Stimulated activated CD8-positive, alpha-beta memory T cell treated with anti-CD3 and anti-CD28 coated beads, Interleukin-15, amount 100 ng/mL, for 1 hour (primary cell): ENCODE measurements around the gene ANKRD35.
A peak's percentile ranks its signal among the peaks of the same experiment; 100 is the strongest.

Experiments
- DNase-seq: peaks from one replicate; pipeline ENCODE4 v3.0.0-alpha.2; 2020; ENCODE audit warnings: low read depth

Gene ANKRD35

DNA sequence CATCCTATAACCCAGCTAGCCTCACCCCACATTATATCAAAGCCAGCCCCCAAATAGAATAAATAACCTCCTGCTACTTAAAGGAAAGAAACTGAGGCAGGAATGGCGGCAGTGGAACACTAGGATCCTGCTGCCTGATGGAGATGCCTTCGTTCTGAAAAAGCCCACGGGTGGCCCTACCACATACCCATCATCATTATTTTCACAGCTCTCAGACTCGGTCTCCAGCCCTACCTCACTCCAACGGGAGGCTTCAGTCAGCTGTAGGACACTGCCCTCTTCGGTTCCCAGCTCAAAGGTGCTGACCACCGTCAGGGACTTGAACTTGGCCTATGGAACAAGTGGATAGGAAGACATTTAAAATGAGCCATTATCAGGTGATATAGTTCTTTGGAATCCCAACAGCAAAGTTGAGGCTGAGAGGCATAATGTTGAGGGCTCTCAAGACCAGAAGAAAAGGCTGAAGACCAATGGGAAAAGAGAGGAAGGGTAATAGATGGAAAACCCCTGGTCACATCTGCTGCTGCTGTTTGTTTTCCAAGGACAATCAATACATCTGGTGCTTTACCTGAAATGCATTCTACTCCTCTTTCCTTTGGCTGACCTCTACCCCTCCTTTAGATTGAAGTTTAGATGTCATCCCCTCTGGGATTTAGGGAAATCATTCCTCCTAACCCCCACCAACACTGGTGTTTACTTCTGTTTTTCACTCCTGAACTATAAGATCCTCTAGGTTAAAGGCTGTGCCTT, 7.8 kb upstream of the ANKRD35 start:
- DNase-seq = no peak

DNA sequence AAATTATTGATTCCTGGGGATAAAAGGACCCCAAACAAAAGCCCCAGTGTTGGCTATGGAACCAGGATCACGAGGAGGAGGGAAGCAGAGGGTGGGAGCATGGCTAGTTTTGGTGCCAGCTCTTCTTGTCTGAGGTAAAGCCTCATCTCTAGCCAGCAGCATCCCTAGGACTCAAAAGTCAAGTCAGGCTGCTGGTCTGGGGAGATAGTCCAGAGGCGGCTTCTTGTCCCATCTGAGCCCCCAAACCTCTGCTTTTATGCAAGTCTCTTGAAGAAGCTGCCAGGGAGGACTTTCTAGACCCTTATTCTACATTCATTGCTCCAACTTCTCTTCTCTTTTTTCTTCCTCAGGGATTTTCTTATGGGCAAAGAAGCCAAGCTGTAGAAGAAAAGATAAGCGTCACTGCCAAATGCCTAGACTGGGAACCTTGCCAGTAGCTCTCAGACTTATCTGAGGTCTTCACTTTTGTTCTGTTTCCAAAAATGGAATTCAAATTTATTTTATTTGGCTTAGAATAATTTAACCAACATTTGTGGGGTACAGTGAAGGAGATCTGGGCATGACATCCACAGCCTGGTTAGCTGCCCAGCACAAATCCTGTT, 6.9 kb upstream of the ANKRD35 start:
- no peak for DNase-seq

GRCh38 chr1:145891587-145892485, 6.2 kb upstream of the ANKRD35 start:
- peak; percentile 15 for DNase-seq

- DNase-seq = no peak
Observed at GRCh38 chr1:145891143-145891542, 5.5 kb upstream of the ANKRD35 start.

GRCh38 chr1:145889722-145890121, 4.1 kb upstream of the ANKRD35 start:
- DNase-seq = no peak

- DNase-seq = no peak
Observed at GRCh38 chr1:145887631-145888030, 2.0 kb upstream of the ANKRD35 start.

DNA sequence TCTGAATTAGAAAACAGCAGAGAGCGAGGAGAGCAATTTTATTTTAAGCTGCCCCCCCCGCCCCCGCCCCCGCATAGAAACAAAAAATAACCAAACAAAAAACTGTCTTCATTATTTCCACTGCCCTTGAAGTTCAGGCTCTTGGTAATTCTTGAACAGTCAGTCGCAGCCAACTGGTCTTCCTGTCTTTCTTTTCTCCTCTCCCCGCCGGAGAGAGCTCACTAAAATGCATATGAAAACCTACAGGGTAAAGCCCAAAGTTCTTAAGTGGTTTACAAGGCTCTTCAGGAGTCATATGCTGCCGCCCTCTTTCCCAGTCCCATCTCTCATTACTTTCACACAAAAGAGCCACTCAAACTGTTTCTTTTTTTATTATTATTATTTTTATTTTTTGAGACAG, 1.1 kb upstream of the ANKRD35 start:
- DNase-seq = no peak

DNA sequence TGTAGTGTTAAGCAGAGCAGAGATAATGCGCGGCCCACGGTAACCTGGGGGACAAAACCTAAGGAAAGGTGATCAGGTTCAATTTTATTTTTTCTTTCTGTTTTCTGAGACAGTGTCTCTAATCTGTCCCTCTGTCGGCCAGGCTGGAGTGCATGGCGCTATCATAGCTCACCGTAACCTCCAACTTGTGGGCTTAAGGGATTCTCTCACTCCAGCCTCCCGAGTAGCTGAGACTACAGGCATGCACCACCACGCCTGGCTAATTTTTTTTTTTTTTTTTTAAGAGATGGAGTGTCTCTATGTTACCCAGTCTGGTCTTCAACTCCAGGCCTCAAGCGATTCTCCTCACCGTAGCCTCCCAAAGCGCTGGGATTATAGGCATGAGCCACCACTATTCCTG, 724 bp upstream of the ANKRD35 start:
- no peak for DNase-seq

- no peak for DNase-seq
Observed at GRCh38 chr1:145884675-145885074, 991 bp downstream of the ANKRD35 start.

DNA sequence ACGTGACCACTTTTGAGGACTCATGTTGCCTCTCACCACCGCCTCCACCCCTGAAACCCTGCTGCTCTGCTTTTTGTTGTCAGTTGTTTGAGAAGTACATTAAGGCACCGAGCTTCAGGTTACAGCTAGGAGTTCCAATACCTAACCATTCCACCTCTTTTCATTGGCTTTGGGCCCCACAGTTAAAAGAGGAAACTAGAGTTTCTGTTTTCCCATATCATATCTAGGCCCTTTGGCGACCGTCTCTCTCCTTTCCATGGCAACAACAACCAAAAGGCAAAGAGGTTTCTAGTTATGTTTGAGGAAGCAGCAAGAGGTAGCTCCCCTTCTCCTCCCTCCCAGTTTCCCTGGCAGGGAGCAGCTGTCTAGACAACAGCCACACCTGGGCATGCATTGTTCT, 5.9 kb downstream of the ANKRD35 start:
- no peak for DNase-seq

DNA sequence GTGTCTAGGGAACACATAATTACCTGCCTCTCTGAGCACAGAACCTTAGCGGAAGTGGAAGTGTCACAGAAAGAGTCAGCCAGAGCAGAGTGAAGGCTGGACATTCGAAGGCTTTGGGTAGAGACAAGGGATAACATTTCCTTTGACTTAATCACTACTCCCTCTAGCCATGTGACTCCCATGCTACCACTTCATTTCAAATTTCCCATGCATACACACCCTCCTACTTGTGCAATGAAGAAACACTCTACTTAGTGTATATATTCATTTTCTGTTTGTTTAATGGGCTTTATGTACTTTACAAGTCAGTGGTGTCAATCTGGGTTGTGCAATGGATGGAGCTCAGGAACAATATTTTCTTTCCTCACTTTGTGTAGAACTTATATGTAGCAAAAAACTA, 6.9 kb downstream of the ANKRD35 start:
- no peak for DNase-seq

- DNase-seq = no peak
Observed at GRCh38 chr1:145877923-145878486, 7.7 kb downstream of the ANKRD35 start.

DNA sequence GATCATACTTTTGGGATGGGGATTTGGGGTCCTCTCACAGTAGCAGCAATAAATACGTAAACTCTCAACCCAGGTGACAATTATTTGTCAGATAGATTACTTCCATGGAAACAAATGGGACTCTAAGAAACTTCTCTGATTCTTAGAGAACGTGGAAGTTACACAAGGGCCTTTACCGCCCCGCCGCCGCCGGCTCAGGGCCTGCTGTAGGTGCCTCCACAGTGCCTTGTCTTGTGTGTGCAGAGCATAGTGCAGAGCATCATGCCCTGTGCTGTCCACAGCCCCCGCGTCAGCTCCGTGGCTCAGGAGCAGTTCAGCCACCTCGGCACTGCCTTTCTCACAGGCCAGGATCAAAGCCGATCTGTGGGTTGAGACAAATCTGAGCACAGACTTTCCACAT, 11.0 kb downstream of the ANKRD35 start:
- no peak for DNase-seq

DNA sequence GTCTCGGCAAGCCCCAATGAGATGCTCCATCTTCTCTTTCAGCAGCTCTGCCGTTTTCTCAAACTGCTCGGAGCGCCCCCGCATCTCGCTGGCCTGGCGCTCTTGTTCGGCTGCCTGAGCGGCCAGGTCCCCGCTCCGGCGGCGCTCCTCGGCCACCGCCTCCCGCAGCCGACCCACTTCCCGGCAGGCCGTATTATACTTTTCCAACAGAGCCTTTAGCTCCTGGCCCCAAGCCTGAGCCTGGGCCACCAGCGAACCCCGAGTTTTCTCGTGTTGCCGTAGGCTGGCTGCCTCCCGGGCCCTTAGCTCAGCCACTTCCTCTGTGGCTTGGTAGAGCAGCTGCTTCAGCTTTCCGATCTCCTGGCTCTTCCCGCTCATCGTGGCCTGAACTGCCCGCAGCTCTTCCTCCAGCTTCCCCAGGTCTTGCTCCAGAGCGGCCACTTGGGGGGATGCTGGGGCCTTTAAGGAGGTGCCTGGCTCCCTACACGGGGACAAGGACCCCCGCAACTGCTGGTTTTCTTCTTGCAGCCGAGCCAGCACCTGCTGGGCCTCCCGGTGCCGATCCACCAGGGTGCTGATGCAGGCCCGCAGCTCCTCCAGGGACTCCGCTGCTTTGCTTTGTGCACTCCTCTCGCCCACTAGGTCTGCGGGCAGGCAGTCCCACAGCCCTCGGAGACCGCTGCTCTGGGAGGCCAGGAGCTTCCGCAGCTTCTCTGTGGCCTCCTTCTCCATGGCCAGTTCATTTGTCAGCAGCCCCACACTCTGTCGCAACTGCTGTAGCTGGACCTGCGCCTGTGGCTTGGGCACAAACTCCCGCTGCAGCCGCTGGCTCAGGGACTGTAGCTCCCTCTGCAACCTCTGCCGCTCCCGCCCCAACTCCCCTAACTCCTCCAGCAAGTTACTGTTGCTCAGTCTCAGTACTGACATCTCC, 13.4 kb downstream of the ANKRD35 start:
- no peak for DNase-seq

DNA sequence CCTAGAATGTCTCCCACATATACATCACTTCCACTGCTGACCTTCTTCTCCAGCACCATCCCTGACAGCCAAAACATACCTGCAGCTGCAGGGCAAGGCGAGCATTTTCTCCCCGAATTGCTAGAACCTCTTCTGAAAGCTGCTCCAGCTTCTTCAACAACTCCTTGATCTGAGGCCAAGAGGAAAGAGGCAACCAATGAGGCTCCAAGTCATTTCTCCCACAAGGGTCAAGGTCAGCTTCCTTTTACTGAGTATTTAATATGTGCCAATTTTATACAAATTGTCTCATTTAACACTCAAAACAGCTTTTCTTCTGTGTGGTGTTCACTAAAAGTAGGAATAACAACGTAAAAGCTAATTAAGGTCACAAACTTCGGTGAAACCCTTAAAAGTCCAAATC, 17.4 kb downstream of the ANKRD35 start:
- DNase-seq = no peak

GRCh38 chr1:145863282-145864018, 22.2 kb downstream of the ANKRD35 start:
- DNase-seq = no peak

- DNase-seq = peak; percentile 62
Observed at GRCh38 chr1:145859491-145860023, 26.1 kb downstream of the ANKRD35 start.

- DNase-seq = peak; percentile 66
Observed at GRCh38 chr1:145858901-145859490, 26.7 kb downstream of the ANKRD35 start, which contains the start of gene PIAS3. Gene PIAS3 (minus strand): TSS chr1:145859081. CDS start chr1:145858990, 91 bp downstream.

DNA sequence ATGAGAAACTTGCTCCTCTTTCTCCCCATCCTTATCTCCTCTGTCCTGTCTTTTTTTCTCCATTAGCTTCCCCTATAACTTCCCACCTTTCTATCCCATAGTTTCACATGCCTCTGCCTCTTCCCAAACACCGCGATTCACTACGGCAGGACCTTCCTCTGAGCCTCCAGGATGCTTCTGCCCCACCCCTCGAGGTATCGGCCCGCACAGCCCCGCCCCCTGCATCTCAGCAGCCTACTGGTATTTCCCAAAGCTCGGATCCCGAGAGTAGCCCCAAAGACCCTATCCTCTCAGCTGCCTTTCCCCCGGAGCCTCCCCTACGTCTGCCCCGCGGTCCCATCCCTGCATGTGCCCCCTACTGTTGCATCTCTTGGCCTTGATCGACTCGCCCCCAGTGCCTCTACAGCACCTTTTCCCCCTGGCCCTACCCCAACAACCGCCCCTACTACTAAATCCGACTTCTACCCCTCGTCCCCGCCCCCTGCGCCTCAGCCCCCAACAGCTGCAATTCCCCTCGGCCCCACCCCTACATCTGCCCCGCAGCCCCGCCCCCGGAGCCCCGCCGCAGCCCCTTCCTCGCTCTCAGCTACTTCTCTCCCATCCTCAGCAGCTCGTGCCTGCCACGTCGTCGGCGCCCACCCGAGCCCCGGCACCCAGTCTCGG, 27.3 kb downstream of the ANKRD35 start:
- DNase-seq = peak; percentile 26
